Measurements from ENCODE around the gene DOCK11. TPM values are rescaled to one million over a fixed set of nuclear protein-coding genes. Genes with fewer than 3 reads are reported as not detected.

DOCK11 gene
- total and polyA plus RNA-seq, 9 of the 15 experiments (the other 6 are each of a cell fraction or from before 2014, with no cell fraction given), result 41.8 to 77.8 (median 50.9) TPM

- no peak for TF ChIP-seq HES1 (IDR thresholded peaks at IDR 0.05; ENCODE audit: low read depth)
- no peak for TF ChIP-seq ZNF134 (CRISPR knock-in tag; conservative IDR thresholded peaks at IDR 0.05)
- TF ChIP-seq TFAM (CRISPR knock-in tag; conservative IDR thresholded peaks at IDR 0.05), result no peak
- TF ChIP-seq ZNF197 (CRISPR knock-in tag; IDR thresholded peaks at IDR 0.05; ENCODE audit: low read depth), result no peak
- TF ChIP-seq PCBP2 (IDR thresholded peaks at IDR 0.05; ENCODE audit: low read depth, low read length, poor library complexity, severe bottlenecking), result no peak
- no peak for TF ChIP-seq TRIM25 (IDR thresholded peaks at IDR 0.05; ENCODE audit: borderline replicate concordance)
- no peak for TF ChIP-seq TGIF2 (CRISPR knock-in tag; IDR thresholded peaks at IDR 0.05)
- no peak for TF ChIP-seq CHD4 (IDR thresholded peaks at IDR 0.05; ENCODE audit: insufficient read depth, insufficient replicate concordance, low read depth, low read length, poor library complexity, severe bottlenecking)
These were observed 28.7 kb downstream of the DOCK11 start (continued) for GRCh38 chrX:118524344-118524743.
